ENCODE results near the gene RAB15.

RAB15 gene

DNA sequence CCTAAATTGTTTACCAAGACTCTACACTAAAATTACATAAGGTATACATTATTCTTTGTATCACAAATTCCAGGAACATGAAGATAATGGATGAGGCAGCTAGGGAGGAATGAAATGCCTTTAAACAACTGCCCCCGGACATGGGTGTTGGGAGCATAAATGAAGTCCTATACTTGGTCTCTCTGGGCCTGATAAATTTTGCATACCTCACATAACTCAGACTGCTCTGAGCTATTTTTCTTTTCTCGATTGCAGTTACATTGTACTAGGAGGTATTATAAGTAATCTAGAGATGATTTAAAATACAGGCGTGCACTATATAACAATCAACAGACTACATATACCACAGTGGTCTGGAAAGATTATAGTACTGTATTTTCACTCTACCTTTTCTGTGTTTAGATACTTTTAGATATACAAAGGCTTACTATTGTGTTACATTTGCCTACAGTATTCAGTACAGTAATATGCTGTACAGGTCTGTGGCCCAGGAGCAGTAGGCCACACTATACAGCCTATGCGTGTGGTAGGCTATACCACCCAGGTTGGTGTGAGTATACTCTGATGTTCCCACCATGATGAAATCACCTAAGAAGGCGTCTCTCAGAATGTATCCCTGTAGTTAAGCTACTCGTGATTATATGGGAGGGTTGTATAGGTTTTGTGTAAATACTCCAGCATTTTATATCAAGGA, 28.9 kb upstream of the RAB15 start:
- TF ChIP-seq, protein P1, sequence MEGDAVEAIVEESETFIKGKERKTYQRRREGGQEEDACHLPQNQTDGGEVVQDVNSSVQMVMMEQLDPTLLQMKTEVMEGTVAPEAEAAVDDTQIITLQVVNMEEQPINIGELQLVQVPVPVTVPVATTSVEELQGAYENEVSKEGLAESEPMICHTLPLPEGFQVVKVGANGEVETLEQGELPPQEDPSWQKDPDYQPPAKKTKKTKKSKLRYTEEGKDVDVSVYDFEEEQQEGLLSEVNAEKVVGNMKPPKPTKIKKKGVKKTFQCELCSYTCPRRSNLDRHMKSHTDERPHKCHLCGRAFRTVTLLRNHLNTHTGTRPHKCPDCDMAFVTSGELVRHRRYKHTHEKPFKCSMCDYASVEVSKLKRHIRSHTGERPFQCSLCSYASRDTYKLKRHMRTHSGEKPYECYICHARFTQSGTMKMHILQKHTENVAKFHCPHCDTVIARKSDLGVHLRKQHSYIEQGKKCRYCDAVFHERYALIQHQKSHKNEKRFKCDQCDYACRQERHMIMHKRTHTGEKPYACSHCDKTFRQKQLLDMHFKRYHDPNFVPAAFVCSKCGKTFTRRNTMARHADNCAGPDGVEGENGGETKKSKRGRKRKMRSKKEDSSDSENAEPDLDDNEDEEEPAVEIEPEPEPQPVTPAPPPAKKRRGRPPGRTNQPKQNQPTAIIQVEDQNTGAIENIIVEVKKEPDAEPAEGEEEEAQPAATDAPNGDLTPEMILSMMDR (IDR thresholded peaks at IDR 0.05; ENCODE audit: low read depth, low read length, missing control alignments): no peak
- no peak for DNase-seq (ENCODE audit: low read depth)
- H3K4me3 ChIP-seq (ENCODE audit: low read depth, low read length): no peak overlapping the region
- in situ Hi-C loops (cut with HindIII; ENCODE audit: low sequenced_read_pairs): no loop called here

DNA sequence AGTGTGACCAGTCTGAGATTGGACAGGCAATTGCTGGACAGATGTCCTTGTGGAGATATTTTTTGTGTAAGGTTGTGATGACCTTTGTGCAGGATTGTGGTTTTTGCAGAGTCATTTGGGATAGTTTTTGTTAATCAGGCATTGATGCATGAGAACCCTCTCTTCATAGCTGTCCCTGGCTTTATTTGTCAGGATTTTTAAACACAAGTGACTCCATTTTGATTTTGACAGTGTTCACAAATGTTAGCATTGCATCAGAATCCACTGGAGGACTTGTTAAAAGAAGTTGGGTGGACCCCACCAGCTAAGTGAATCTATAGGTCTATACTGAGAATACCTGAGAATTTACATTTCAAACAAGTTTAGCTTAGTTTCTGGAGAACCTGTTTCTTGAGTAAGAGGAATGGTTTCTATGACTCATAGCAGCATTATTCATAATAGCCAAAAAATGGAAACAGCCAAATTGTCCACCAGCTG, 26.4 kb upstream of the RAB15 start:
- TF ChIP-seq, protein P1 (IDR thresholded peaks at IDR 0.05; ENCODE audit: low read depth, low read length, missing control alignments): no peak
- in situ Hi-C loops (cut with HindIII; ENCODE audit: low sequenced_read_pairs): no loop called here
- no peak overlapping the region for H3K4me3 ChIP-seq (ENCODE audit: low read depth, low read length)
- DNase-seq (ENCODE audit: low read depth): no peak

- no peak overlapping the region for H3K4me3 ChIP-seq (ENCODE audit: low read depth, low read length)
Observed at GRCh38 chr14:64997108-64997794, 25.1 kb upstream of the RAB15 start.

GRCh38 chr14:64995291-64995690, 23.2 kb upstream of the RAB15 start:
- no peak for DNase-seq (ENCODE audit: low read depth)
- in situ Hi-C loops (cut with HindIII; ENCODE audit: low sequenced_read_pairs): no loop called here
- TF ChIP-seq, protein P1 (IDR thresholded peaks at IDR 0.05; ENCODE audit: low read depth, low read length, missing control alignments): no peak
- H3K4me3 ChIP-seq (ENCODE audit: low read depth, low read length): no peak overlapping the region

More at GRCh38 chr14:64997108-64997794, 25.1 kb upstream of the RAB15 start:
- no peak for DNase-seq (ENCODE audit: low read depth)
- in situ Hi-C loops (cut with HindIII; ENCODE audit: low sequenced_read_pairs): no loop called here
- TF ChIP-seq, protein P1 (IDR thresholded peaks at IDR 0.05; ENCODE audit: low read depth, low read length, missing control alignments): no peak

DNA sequence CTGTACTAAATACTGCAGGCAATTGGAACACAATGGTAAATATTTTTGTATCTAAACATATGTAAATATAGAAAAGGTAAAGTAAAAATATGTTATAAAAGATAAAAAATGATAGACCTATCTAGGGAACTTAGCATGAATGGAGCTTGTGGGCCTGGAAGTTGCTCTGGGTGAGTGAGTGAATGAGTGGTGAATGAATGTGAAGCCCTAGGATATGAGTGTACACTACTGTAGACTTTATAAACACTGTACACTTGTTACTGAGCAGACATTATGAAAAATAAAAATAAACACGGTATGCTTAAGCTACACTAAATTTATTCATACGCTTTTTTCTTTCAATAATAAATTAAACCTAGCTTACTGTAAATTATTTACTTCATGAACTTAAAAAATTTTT, 22.4 kb upstream of the RAB15 start:
- in situ Hi-C loops (cut with HindIII; ENCODE audit: low sequenced_read_pairs): no loop called here
- no peak for DNase-seq (ENCODE audit: low read depth)
- H3K4me3 ChIP-seq (ENCODE audit: low read depth, low read length): no peak overlapping the region
- TF ChIP-seq, protein P1 (IDR thresholded peaks at IDR 0.05; ENCODE audit: low read depth, low read length, missing control alignments): no peak

- in situ Hi-C loops (cut with HindIII; ENCODE audit: low sequenced_read_pairs): no loop called here
- TF ChIP-seq, protein P1 (IDR thresholded peaks at IDR 0.05; ENCODE audit: low read depth, low read length, missing control alignments): no peak
- H3K4me3 ChIP-seq (ENCODE audit: low read depth, low read length): no peak overlapping the region
- DNase-seq (ENCODE audit: low read depth): no peak
Observed at GRCh38 chr14:64993266-64993930, 21.3 kb upstream of the RAB15 start.
